OCI-LY7 (cell line): ENCODE measurements around the gene PERP. TPM values are rescaled to one million over a fixed set of nuclear protein-coding genes. Genes with fewer than 3 reads are reported as not detected.

ENCODE experiments used
- BruUV-seq: library from RNA; stranded (reverse); fragments of 400-500 nt; replicated peaks from 2 replicates; lab custom pipeline; 2021; lab: Mats Ljungman, UMichigan
- CTCF ChIA-PET: fragments of 300-600 bp; sonication (Branson Sonifier 250); formaldehyde crosslinking; loops from one replicate; lab custom pipeline; 2022; ENCODE audit warnings: antibody characterized with exemption; ENCODE audit not compliant: unreplicated experiment; lab: Charles Lee
- POLR2A ChIA-PET: fragments of 300-600 bp; sonication (Branson Sonifier 250); formaldehyde crosslinking; loops from one replicate; lab custom pipeline; 2022; ENCODE audit warnings: antibody characterized with exemption; lab: Charles Lee
- DNase-seq: peaks from one replicate; pipeline ENCODE4 v3.0.0-alpha.2; 2015; ENCODE audit warnings: low spot score
- H2AFZ ChIP-seq: fragments of 200-600 bp; sonication (generic), shearing (Covaris generic); 2 replicates; pipeline ENCODE4 v1.6.1; 2014; ENCODE audit warnings: mild to moderate bottlenecking, antibody characterized with exemption, low read length, moderate library complexity
- H3K27ac ChIP-seq: fragments of 200-600 bp; sonication (generic); 2 replicates; pipeline ENCODE4 v1.5.1; 2014; ENCODE audit warnings: mixed run types, low read depth, mild to moderate bottlenecking, moderate library complexity, low read length, inconsistent platforms; ENCODE audit not compliant: poor library complexity, severe bottlenecking
- H3K36me3 ChIP-seq: fragments of 200-600 bp; sonication (generic); 2 replicates; pipeline ENCODE4 v1.6.1; 2014; ENCODE audit warnings: mild to moderate bottlenecking, antibody characterized with exemption, low read length, moderate library complexity, mixed read lengths; ENCODE audit not compliant: insufficient read depth
- H3K4me1 ChIP-seq: fragments of 200-600 bp; sonication (generic); 2 replicates; pipeline ENCODE4 v1.5.1; 2014; ENCODE audit warnings: mild to moderate bottlenecking, low read length; ENCODE audit not compliant: insufficient read depth, poor library complexity, severe bottlenecking
- H3K4me2 ChIP-seq: fragments of 200-600 bp; sonication (generic); 2 replicates; pipeline ENCODE4 v1.6.1; 2014; ENCODE audit warnings: mild to moderate bottlenecking, low read length
- H3K4me3 ChIP-seq: fragments of 200-600 bp; sonication (generic); 2 replicates; pipeline ENCODE4 v1.5.1; 2014; ENCODE audit warnings: mild to moderate bottlenecking, low read depth, low read length; ENCODE audit not compliant: poor library complexity, severe bottlenecking
- H3K79me2 ChIP-seq: fragments of 200-600 bp; sonication (generic); 2 replicates; pipeline ENCODE4 v1.6.1; 2016; ENCODE audit warnings: low read depth, mild to moderate bottlenecking, low read length, moderate library complexity, mixed read lengths; ENCODE audit not compliant: insufficient read depth
- H3K9me2 ChIP-seq: fragments of 200-600 bp; sonication (generic); 2 replicates; pipeline ENCODE4 v1.6.1; 2016; ENCODE audit warnings: mild to moderate bottlenecking, low read length, mixed read lengths; ENCODE audit not compliant: insufficient read depth
- H3K9me3 ChIP-seq: fragments of 200-600 bp; sonication (generic); 2 replicates; pipeline ENCODE4 v1.6.1; 2014; ENCODE audit warnings: mild to moderate bottlenecking, mixed run types, low read length, mixed read lengths
- H4K20me1 ChIP-seq: fragments of 200-600 bp; sonication (generic); 2 replicates; pipeline ENCODE4 v1.6.1; 2014; ENCODE audit warnings: mild to moderate bottlenecking, antibody characterized with exemption, low read length, moderate library complexity, mixed read lengths; ENCODE audit not compliant: insufficient read depth
- CTCF ChIP-seq: fragments of 200-600 bp; sonication (generic); conservative IDR thresholded peaks from 2 replicates; pipeline ENCODE4 v1.5.1; 2014; ENCODE audit warnings: mild to moderate bottlenecking, antibody characterized with exemption, low read length, moderate library complexity, mixed read lengths
- EZH2phosphoT487 ChIP-seq: fragments of 200-600 bp; sonication (generic); IDR thresholded peaks from 2 replicates; pipeline ENCODE4 v1.6.1; 2018; ENCODE audit warnings: low read depth, borderline replicate concordance, mild to moderate bottlenecking, mixed run types, antibody characterized with exemption, low read length, moderate library complexity, mixed read lengths
- intact Hi-C: fragments of 100-400 bp; cut with micrococcal nuclease; formaldehyde crosslinking; loops from one replicate; pipeline ENCODE4 v1.10.0; 2022; ENCODE audit not compliant: unreplicated experiment
- total RNA-seq, 2 experiments: library from RNA; depleted of rRNA in 1 of 2; stranded (reverse); fragments of >200 nt in 1 of 2; shearing (Covaris generic) in 1 of 2; gene quantifications; 2 replicates each; pipeline ENCODE4 v1.2.3, GENCODE V29; 2014 to 2022

The PERP gene
- total RNA-seq, 2 experiments from 2014 or later, result not detected

DNA sequence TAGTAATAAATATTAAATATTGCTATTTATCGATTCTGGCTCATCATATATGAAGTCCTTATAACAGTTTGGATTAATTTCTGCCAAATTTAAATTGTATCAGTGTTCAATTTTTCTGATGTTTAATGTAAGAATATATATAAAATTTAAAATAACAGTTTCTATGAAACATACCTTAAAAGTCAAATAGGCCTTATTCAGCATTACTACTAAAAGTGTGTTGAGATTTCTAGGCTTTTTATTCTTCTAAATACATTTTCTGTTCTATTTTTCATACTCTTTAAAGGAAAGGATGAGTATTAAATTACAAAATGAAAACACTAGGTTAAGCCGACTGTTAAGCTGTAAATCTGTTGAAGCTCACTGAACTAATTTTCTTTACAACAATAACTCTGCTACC lies 13.6 kb downstream of the PERP start:
- Histone ChIP-seq H3K9me3 (no peaks in the 10 kb centered on the region), H3K4me1 (no peaks in the 10 kb centered on the region), H3K79me2 (no peaks in the 10 kb centered on the region), H3K27ac (no peak overlapping the region), H3K4me2 (no peak overlapping the region), H2AFZ (no peak overlapping the region), H4K20me1 (no peaks in the 10 kb centered on the region), H3K4me3 (no peak overlapping the region), H3K36me3 (no peaks in the 10 kb centered on the region), H3K9me2 (no peaks in the 10 kb centered on the region)
- POLR2A ChIA-PET, result interaction anchor here (0.6 to 0.8 kb wide), 2 partner anchors 148 to 304 kb away, joined by 3 to 5 read pairs; no protein-coding TSS in a partner anchor
- intact Hi-C loops, result no loop called here
- CTCF ChIA-PET, result no interaction called here
- DNase-seq, result no peak
- no peak for TF ChIP-seq CTCF
- no peak for TF ChIP-seq EZH2phosphoT487
- no TSS peak for BruUV-seq

- Histone ChIP-seq H3K4me1 (no peaks in the 10 kb centered on the region), H4K20me1 (no peaks in the 10 kb centered on the region), H3K36me3 (no peaks in the 10 kb centered on the region), H3K9me2 (no peaks in the 10 kb centered on the region), H3K79me2 (no peaks in the 10 kb centered on the region), H2AFZ (no peak overlapping the region), H3K4me2 (no peak overlapping the region), H3K4me3 (no peak overlapping the region), H3K27ac (no peak overlapping the region), H3K9me3 (no peaks in the 10 kb centered on the region)
- DNase-seq, result no peak
- intact Hi-C loops, result no loop called here
- CTCF ChIA-PET, result no interaction called here
- no TSS peak for BruUV-seq
- POLR2A ChIA-PET, result no interaction called here
- TF ChIP-seq EZH2phosphoT487 (no peak), CTCF (no peak)
Measured at GRCh38 chr6:138092686-138093085, 14.5 kb downstream of the PERP start.

DNA sequence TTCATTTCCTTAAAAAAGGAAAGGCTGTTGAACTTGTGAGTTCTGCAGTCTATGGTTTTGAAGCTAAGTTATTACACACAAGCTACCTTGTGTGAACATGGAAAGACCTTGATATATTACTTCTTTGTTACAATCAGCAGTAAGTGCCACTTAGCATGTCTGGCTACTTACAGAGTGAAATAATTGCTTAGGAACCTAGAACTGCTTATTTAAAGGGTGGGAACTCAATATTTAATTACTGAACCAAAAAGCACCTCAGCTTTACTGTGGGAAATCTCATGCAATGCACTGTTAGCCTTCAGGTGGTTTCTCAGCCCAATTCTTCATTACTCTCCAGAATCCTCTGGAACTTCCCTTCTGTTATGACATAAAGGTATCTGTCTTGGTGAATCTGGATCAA lies 17.9 kb downstream of the PERP start:
- CTCF ChIA-PET, result no interaction called here
- BruUV-seq, result no TSS peak
- H3K4me2 ChIP-seq, result no peak overlapping the region

More for the DNA sequence above, 17.9 kb downstream of the PERP start:
- no peaks in the 10 kb centered on the region for H3K9me3 ChIP-seq
- TF ChIP-seq CTCF (no peak), EZH2phosphoT487 (no peak)
- intact Hi-C loops, result no loop called here
- POLR2A ChIA-PET, result interaction anchor here (0.7 kb wide), 1 partner anchor 124 kb away, joined by 3 read pairs; no protein-coding TSS in a partner anchor
- no peaks in the 10 kb centered on the region for H3K9me2 ChIP-seq
- no peak for DNase-seq
- no peaks in the 10 kb centered on the region for H4K20me1 ChIP-seq
- no peaks in the 10 kb centered on the region for H3K4me1 ChIP-seq
- H3K4me3 ChIP-seq, result no peak overlapping the region
- no peaks in the 10 kb centered on the region for H3K79me2 ChIP-seq
- H2AFZ ChIP-seq, result no peak overlapping the region
- H3K27ac ChIP-seq, result no peak overlapping the region
- no peaks in the 10 kb centered on the region for H3K36me3 ChIP-seq
